Right lobe of liver (tissue), 6 donors: ENCODE results near the gene PSMD6. TPM values are rescaled to one million over a fixed set of nuclear protein-coding genes. Genes with fewer than 3 reads are reported as not detected.
A peak's percentile ranks its signal among the peaks of the same experiment; 100 is the strongest.

ENCODE experiments used
- ATAC-seq, 4 donors: fragments of 200-7000 bp; cut with Tn5 transposase; one replicate each; pipeline ENCODE4 v1.9.1; 2020; ENCODE audit warnings: mild to moderate bottlenecking in 4 of 4, moderate library complexity in 4 of 4
- DNase-seq, 3 donors: peaks; one replicate each; pipeline ENCODE4 v3.0.0-alpha.2; 2020
- H3K27ac ChIP-seq, 3 donors: fragments of 200-600 bp; one replicate each; pipeline ENCODE4 v1.8.0; 2022
- H3K27me3 ChIP-seq, 2 donors: fragments of 200-600 bp; one replicate each; pipeline ENCODE4 v1.8.0; 2022
- H3K36me3 ChIP-seq, 4 donors: fragments of 200-600 bp; sonication (generic) in 1 of 4; one replicate each; pipeline versions ENCODE4 v1.5.1 to v1.8.0; 2017 to 2022; ENCODE audit warnings: control low read depth in 1 of 4
- H3K4me1 ChIP-seq, 4 donors: fragments of 200-600 bp; sonication (generic) in 1 of 4; one replicate each; pipeline versions ENCODE4 v1.5.1 to v1.8.0; 2017 to 2022; ENCODE audit warnings: control low read depth in 1 of 4
- H3K4me3 ChIP-seq, 3 donors: fragments of 200-600 bp; one replicate each; pipeline ENCODE4 v1.8.0; 2022
- H3K9me3 ChIP-seq, 4 donors: fragments of 200-600 bp; sonication (generic) in 1 of 4; one replicate each; pipeline versions ENCODE4 v1.5.1 to v1.8.0; 2017 to 2022; ENCODE audit warnings: control low read depth in 1 of 4
- POLR2A ChIP-seq: fragments of 450-650 bp; IDR thresholded peaks from one replicate; pipeline ENCODE4 v1.6.1; 2017; ENCODE audit warnings: antibody characterized with exemption, mild to moderate bottlenecking
- WGBS: methylation state at CpG from one replicate; pipeline ENCODE4 v1.1.6; 2018; ENCODE audit warnings: low coverage, low lambda C conversion rate; ENCODE audit not compliant: insufficient coverage; ENCODE audit errors: missing lambda C conversion rate; 5-methylcytosine and 5-hydroxymethylcytosine counted together
- intact Hi-C, 2 donors: fragments of 100-400 bp; cut with DNase I; formaldehyde crosslinking; loops; one replicate each; pipeline versions ENCODE4 v1.11.2 to v1.14.1; 2022
- total RNA-seq, 6 experiments: library from RNA; depleted of rRNA in 2 of 6; stranded (reverse); fragments of >200 nt in 2 of 6; fragmentation: NEBNext Ultra II Directional in 3 of 6; extraction: Animal tissue kit (Norgen Biotek cat#: 25700) in 3 of 6; gene quantifications; one replicate each; pipeline versions ENCODE4 v1.1.0 to v1.2.4, GENCODE V29; 2016 to 2023
- TF ChIP-seq, protein P1 (sequence below), 4 donors: fragments of 200-600 bp in 3 of 4; fragments of 450-650 bp in 1 of 4; IDR thresholded peaks; one replicate each; pipeline versions ENCODE4 v1.5.1 to v1.8.0; 2016 to 2022; ENCODE audit warnings: antibody characterized with exemption in 4 of 4, mild to moderate bottlenecking in 2 of 4
- donor health status: DM: no; HTN: yes; CAD: no.
- donor health status: DM: no; HTN: no; CAD: no.
- donor health status: DM: no; HTN: no; CAD: no.
- donor health status: DM: no; HTN: yes; CAD: no.
- donor health status: DM: no; HTN: yes; CAD: no.

The PSMD6 gene
- total RNA-seq, 6 experiments from 2014 or later, result 33.1 to 41.9 (median 35.9) TPM

GRCh38 chr3:64023861-64024223, 548 bp upstream of the PSMD6 start:
- peak overlapping the region in 2 of 3 donors; percentile 76 to 99 for H3K4me3 ChIP-seq
- no peak for DNase-seq
- no peaks in the 10 kb centered on the region for H3K27me3 ChIP-seq
- peaks cover 1 to 28% (median 9%) of the 10 kb centered on the region in 4 donors for H3K36me3 ChIP-seq
- no peaks in the 10 kb centered on the region for H3K9me3 ChIP-seq
- intact Hi-C loops, result no loop called here
- ATAC-seq, result no peak
- TF ChIP-seq, protein P1, sequence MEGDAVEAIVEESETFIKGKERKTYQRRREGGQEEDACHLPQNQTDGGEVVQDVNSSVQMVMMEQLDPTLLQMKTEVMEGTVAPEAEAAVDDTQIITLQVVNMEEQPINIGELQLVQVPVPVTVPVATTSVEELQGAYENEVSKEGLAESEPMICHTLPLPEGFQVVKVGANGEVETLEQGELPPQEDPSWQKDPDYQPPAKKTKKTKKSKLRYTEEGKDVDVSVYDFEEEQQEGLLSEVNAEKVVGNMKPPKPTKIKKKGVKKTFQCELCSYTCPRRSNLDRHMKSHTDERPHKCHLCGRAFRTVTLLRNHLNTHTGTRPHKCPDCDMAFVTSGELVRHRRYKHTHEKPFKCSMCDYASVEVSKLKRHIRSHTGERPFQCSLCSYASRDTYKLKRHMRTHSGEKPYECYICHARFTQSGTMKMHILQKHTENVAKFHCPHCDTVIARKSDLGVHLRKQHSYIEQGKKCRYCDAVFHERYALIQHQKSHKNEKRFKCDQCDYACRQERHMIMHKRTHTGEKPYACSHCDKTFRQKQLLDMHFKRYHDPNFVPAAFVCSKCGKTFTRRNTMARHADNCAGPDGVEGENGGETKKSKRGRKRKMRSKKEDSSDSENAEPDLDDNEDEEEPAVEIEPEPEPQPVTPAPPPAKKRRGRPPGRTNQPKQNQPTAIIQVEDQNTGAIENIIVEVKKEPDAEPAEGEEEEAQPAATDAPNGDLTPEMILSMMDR (IDR thresholded peaks at IDR 0.05), result no peak
- no peak for TF ChIP-seq POLR2A
- peaks cover 0 to 14% (median 5%) of the 10 kb centered on the region in 4 donors for H3K4me1 ChIP-seq
- peak overlapping the region in 1 of 3 donors; percentile 74 for H3K27ac ChIP-seq
- WGBS, result 54% methylated on average over 5 of the region's 5 CpGs

DNA sequence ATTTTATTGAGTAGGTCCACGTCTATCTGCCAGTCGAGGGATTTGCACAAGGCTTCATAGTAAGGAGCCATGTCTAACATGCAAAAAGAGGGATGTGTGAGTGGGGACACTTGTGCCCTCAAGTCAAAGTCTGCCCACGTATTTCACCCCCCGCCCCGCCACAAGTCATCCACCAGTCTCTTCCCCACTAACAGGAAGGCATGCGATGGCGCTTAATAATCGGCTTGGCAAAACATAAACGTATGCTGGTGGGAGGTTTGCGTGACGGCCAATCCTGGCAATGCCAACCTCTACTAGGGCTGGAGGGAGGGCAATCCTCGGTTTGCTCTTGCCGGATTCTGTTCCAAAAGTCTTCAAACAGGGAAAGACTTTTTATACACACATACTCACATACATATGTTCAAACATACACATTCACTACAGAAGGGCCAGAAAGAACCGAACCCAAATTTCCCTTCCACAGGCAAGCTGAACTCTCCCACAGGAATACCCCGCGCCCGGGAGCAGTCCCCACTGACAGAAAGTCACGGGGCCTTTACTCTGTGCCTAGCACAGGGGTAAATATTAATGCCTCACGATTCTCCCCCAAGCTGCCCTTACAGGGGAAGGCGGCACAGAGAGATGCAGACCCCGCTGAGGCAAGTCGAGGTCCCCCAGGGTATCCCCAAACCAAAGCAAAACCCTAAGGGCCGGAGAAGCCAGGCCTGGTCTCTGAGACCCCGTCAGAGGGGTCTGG, 675 bp downstream of the PSMD6 start:
- peak; percentile 11 to 34 (median 13) for ATAC-seq
- H3K27me3 ChIP-seq, result no peaks in the 10 kb centered on the region
- peak overlapping the region; percentile 65 to 78 (median 74) for H3K27ac ChIP-seq
- intact Hi-C loops, result no loop called here
- peaks cover 0 to 14% (median 5%) of the 10 kb centered on the region in 4 donors for H3K4me1 ChIP-seq
- DNase-seq, result peak in 2 of 3 donors; percentile 23 to 52
- H3K4me3 ChIP-seq, result peak overlapping the region; percentile 76 to 99 (median 88)
- 10% methylated on average over 23 of the region's 24 CpGs for WGBS
- peaks cover 6 to 41% (median 17%) of the 10 kb centered on the region in 4 donors for H3K36me3 ChIP-seq
- H3K9me3 ChIP-seq, result no peaks in the 10 kb centered on the region
- TF ChIP-seq, protein P1 (IDR thresholded peaks at IDR 0.05), result no peak
- no peak for TF ChIP-seq POLR2A

DNA sequence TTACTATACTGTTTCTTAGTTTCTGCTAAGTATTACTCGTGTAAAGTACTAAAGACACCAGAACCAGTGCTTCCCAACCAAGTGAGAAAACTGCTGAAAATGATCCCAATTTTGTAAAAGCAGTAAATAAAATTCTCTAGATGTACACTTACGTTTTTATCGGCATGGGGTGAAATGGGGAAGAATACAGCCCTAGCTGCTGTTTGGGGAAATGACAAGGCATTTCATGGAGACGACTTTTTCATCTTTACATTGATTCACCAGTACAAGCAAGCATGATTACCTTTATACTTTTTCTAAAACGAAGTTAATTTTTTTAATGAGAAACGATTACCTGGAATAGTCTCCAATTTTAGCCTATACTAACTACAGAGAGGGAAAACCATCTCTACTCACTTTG, 1.4 kb downstream of the PSMD6 start:
- H3K4me3 ChIP-seq, result peak overlapping the region; percentile 76 to 99 (median 88)
- no peak for ATAC-seq
- intact Hi-C loops, result no loop called here
- H3K4me1 ChIP-seq, result peaks cover 0 to 14% (median 5%) of the 10 kb centered on the region in 4 donors
- no peaks in the 10 kb centered on the region for H3K27me3 ChIP-seq
- H3K36me3 ChIP-seq, result peaks cover 6 to 48% (median 17%) of the 10 kb centered on the region in 4 donors
- H3K9me3 ChIP-seq, result no peaks in the 10 kb centered on the region
- 70% methylated on average over 6 of the region's 6 CpGs for WGBS
- TF ChIP-seq POLR2A, result no peak
- TF ChIP-seq, protein P1 (IDR thresholded peaks at IDR 0.05), result no peak
- H3K27ac ChIP-seq, result no peak overlapping the region
- DNase-seq, result no peak

DNA sequence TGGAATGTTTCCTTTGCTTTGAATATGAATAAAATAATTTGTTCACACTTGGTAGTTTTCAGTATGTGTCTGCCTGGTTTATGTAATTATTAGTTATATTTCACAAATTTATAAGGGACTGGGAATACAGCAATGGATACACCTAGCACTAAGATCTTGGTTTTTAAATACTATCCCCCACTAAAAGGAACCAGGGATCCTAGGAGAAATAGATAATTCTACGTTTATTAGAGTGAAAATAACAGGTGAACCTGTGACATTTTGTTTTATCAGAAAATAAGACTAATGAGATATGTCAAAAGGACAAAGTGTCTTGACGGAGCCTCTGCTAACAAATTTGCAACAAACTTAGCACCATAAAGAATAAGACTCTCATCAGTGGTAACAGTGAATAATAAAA, 3.4 kb downstream of the PSMD6 start:
- no peak for ATAC-seq
- Histone ChIP-seq H3K36me3 (peaks cover 6 to 64% (median 17%) of the 10 kb centered on the region in 4 donors), H3K27me3 (no peaks in the 10 kb centered on the region), H3K27ac (no peak overlapping the region), H3K4me1 (peaks cover 0 to 14% (median 5%) of the 10 kb centered on the region in 4 donors), H3K4me3 (no peak overlapping the region), H3K9me3 (no peaks in the 10 kb centered on the region)
- WGBS, result 97% methylated on average over 2 of the region's 2 CpGs
- DNase-seq, result no peak
- intact Hi-C loops, result no loop called here
- TF ChIP-seq, protein P1 (IDR thresholded peaks at IDR 0.05), result no peak
- TF ChIP-seq POLR2A, result no peak
